ENCODE results near the gene EFCAB6. TPM values are rescaled to one million over a fixed set of nuclear protein-coding genes. Genes with fewer than 3 reads are reported as not detected.

The EFCAB6 gene
- total RNA-seq, 1 donor = 0.52 TPM

GRCh38 chr22:43630451-43630850, 181.7 kb downstream of the EFCAB6 start:
- no peaks in the 10 kb centered on the region for H3K4me1 ChIP-seq (ENCODE audit: insufficient read depth, low read length)
- H3K4me3 ChIP-seq (ENCODE audit: low read length) = no peak overlapping the region
- H3K9me3 ChIP-seq (ENCODE audit: low read depth, low read length) = no peaks in the 10 kb centered on the region
- H3K27me3 ChIP-seq (ENCODE audit: insufficient read depth, low read length) = no peaks in the 10 kb centered on the region

GRCh38 chr22:43628250-43628649, 183.9 kb downstream of the EFCAB6 start:
- H3K4me3 ChIP-seq (ENCODE audit: low read length) = no peak overlapping the region
- H3K9me3 ChIP-seq (ENCODE audit: low read depth, low read length) = no peaks in the 10 kb centered on the region
- H3K27me3 ChIP-seq (ENCODE audit: insufficient read depth, low read length) = no peaks in the 10 kb centered on the region
- H3K4me1 ChIP-seq (ENCODE audit: insufficient read depth, low read length) = no peaks in the 10 kb centered on the region

GRCh38 chr22:43627485-43628213, 184.5 kb downstream of the EFCAB6 start:
- H3K4me3 ChIP-seq (ENCODE audit: low read length) = no peak overlapping the region
- no peaks in the 10 kb centered on the region for H3K4me1 ChIP-seq (ENCODE audit: insufficient read depth, low read length)
- H3K9me3 ChIP-seq (ENCODE audit: low read depth, low read length) = no peaks in the 10 kb centered on the region
- no peaks in the 10 kb centered on the region for H3K27me3 ChIP-seq (ENCODE audit: insufficient read depth, low read length)

GRCh38 chr22:43625242-43625641, 186.9 kb downstream of the EFCAB6 start:
- no peak overlapping the region for H3K4me3 ChIP-seq (ENCODE audit: low read length)
- H3K27me3 ChIP-seq (ENCODE audit: insufficient read depth, low read length) = no peaks in the 10 kb centered on the region
- no peaks in the 10 kb centered on the region for H3K4me1 ChIP-seq (ENCODE audit: insufficient read depth, low read length)
- no peaks in the 10 kb centered on the region for H3K9me3 ChIP-seq (ENCODE audit: low read depth, low read length)

- Histone ChIP-seq H3K4me1 (ENCODE audit: insufficient read depth, low read length) (no peaks in the 10 kb centered on the region), H3K9me3 (ENCODE audit: low read depth, low read length) (no peaks in the 10 kb centered on the region), H3K4me3 (ENCODE audit: low read length) (no peak overlapping the region), H3K27me3 (ENCODE audit: insufficient read depth, low read length) (no peaks in the 10 kb centered on the region)
These were observed 187.7 kb downstream of the EFCAB6 start for GRCh38 chr22:43624144-43624998.

- Histone ChIP-seq H3K9me3 (ENCODE audit: low read depth, low read length) (no peaks in the 10 kb centered on the region), H3K4me3 (ENCODE audit: low read length) (no peak overlapping the region), H3K4me1 (ENCODE audit: insufficient read depth, low read length) (no peaks in the 10 kb centered on the region), H3K27me3 (ENCODE audit: insufficient read depth, low read length) (no peaks in the 10 kb centered on the region)
These were observed 189.2 kb downstream of the EFCAB6 start for GRCh38 chr22:43622886-43623285.

- Histone ChIP-seq H3K4me1 (ENCODE audit: insufficient read depth, low read length) (no peaks in the 10 kb centered on the region), H3K9me3 (ENCODE audit: low read depth, low read length) (no peaks in the 10 kb centered on the region), H3K27me3 (ENCODE audit: insufficient read depth, low read length) (no peaks in the 10 kb centered on the region), H3K4me3 (ENCODE audit: low read length) (no peak overlapping the region)
These were observed 191.9 kb downstream of the EFCAB6 start for GRCh38 chr22:43620197-43620596.

- Histone ChIP-seq H3K4me3 (ENCODE audit: low read length) (no peak overlapping the region), H3K9me3 (ENCODE audit: low read depth, low read length) (no peaks in the 10 kb centered on the region), H3K27me3 (ENCODE audit: insufficient read depth, low read length) (no peaks in the 10 kb centered on the region), H3K4me1 (ENCODE audit: insufficient read depth, low read length) (no peaks in the 10 kb centered on the region)
These were observed 193.6 kb downstream of the EFCAB6 start for GRCh38 chr22:43618517-43618916.

GRCh38 chr22:43616645-43617044, 195.5 kb downstream of the EFCAB6 start:
- H3K27me3 ChIP-seq (ENCODE audit: insufficient read depth, low read length) = no peaks in the 10 kb centered on the region
- H3K9me3 ChIP-seq (ENCODE audit: low read depth, low read length) = no peaks in the 10 kb centered on the region

GRCh38 chr22:43600265-43600664, 211.8 kb downstream of the EFCAB6 start:
- Histone ChIP-seq H3K4me1 (ENCODE audit: insufficient read depth, low read length) (no peaks in the 10 kb centered on the region), H3K4me3 (ENCODE audit: low read length) (no peak overlapping the region), H3K27me3 (ENCODE audit: insufficient read depth, low read length) (no peaks in the 10 kb centered on the region), H3K9me3 (ENCODE audit: low read depth, low read length) (no peaks in the 10 kb centered on the region)

More at GRCh38 chr22:43616645-43617044, 195.5 kb downstream of the EFCAB6 start:
- no peaks in the 10 kb centered on the region for H3K4me1 ChIP-seq (ENCODE audit: insufficient read depth, low read length)
- H3K4me3 ChIP-seq (ENCODE audit: low read length) = no peak overlapping the region

GRCh38 chr22:43592476-43592875, 219.6 kb downstream of the EFCAB6 start:
- H3K27me3 ChIP-seq (ENCODE audit: insufficient read depth, low read length) = no peaks in the 10 kb centered on the region
- no peaks in the 10 kb centered on the region for H3K9me3 ChIP-seq (ENCODE audit: low read depth, low read length)
- no peak overlapping the region for H3K4me3 ChIP-seq (ENCODE audit: low read length)
- H3K4me1 ChIP-seq (ENCODE audit: insufficient read depth, low read length) = no peaks in the 10 kb centered on the region

GRCh38 chr22:43591380-43591779, 220.7 kb downstream of the EFCAB6 start:
- H3K9me3 ChIP-seq (ENCODE audit: low read depth, low read length) = no peaks in the 10 kb centered on the region
- no peaks in the 10 kb centered on the region for H3K27me3 ChIP-seq (ENCODE audit: insufficient read depth, low read length)
- no peak overlapping the region for H3K4me3 ChIP-seq (ENCODE audit: low read length)
- H3K4me1 ChIP-seq (ENCODE audit: insufficient read depth, low read length) = no peaks in the 10 kb centered on the region

GRCh38 chr22:43587574-43587973, 224.5 kb downstream of the EFCAB6 start:
- Histone ChIP-seq H3K27me3 (ENCODE audit: insufficient read depth, low read length) (peaks cover 3% of the 10 kb centered on the region), H3K4me3 (ENCODE audit: low read length) (no peak overlapping the region), H3K4me1 (ENCODE audit: insufficient read depth, low read length) (no peaks in the 10 kb centered on the region), H3K9me3 (ENCODE audit: low read depth, low read length) (no peaks in the 10 kb centered on the region)

GRCh38 chr22:43583501-43583900, 228.6 kb downstream of the EFCAB6 start:
- Histone ChIP-seq H3K4me3 (ENCODE audit: low read length) (no peak overlapping the region), H3K9me3 (ENCODE audit: low read depth, low read length) (no peaks in the 10 kb centered on the region), H3K4me1 (ENCODE audit: insufficient read depth, low read length) (no peaks in the 10 kb centered on the region), H3K27me3 (ENCODE audit: insufficient read depth, low read length) (peaks cover 5% of the 10 kb centered on the region)

GRCh38 chr22:43582394-43582793, 229.7 kb downstream of the EFCAB6 start:
- Histone ChIP-seq H3K4me3 (ENCODE audit: low read length) (no peak overlapping the region), H3K27me3 (ENCODE audit: insufficient read depth, low read length) (peaks cover 5% of the 10 kb centered on the region), H3K9me3 (ENCODE audit: low read depth, low read length) (no peaks in the 10 kb centered on the region), H3K4me1 (ENCODE audit: insufficient read depth, low read length) (no peaks in the 10 kb centered on the region)
